SK-N-SH (cell line): Measurements from ENCODE around the gene KRTAP9-9.
"Not testable (repeated sequence)": the region's sequence is repeated elsewhere in the genome, so short reads cannot be mapped to it uniquely, and the experiment has no call there.

ENCODE experiments used
- JUND ChIP-seq: IDR thresholded peaks from 2 replicates; pipeline ENCODE4 v1.4.0; 2012
- NRF1 ChIP-seq: IDR thresholded peaks from 2 replicates; pipeline ENCODE4 v1.6.1; 2012; ENCODE audit warnings: low read depth, mild to moderate bottlenecking, low read length
- SIN3A ChIP-seq: IDR thresholded peaks from 2 replicates; pipeline ENCODE4 v1.6.1; 2012; ENCODE audit warnings: low read depth, mild to moderate bottlenecking, low read length, moderate library complexity, borderline replicate concordance

DNA sequence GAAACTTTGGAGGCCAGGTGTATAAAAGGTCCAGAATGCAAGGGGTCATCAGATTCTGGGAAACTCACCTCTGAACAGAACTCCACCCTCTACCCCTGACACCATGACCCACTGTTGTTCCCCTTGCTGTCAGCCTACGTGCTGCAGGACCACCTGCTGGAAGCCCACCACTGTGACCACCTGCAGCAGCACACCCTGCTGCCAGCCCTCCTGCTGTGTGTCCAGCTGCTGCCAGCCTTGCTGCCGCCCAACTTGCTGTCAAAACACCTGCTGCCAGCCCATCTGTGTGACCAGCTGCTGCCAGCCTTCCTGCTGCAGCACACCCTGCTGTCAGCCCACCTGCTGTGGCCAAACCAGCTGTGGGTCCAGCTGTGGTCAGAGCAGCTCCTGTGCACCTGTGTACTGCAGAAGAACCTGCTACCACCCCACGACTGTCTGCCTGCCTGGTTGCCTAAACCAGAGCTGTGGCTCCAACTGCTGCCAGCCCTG lies 17.2 kb upstream of the KRTAP9-9 start, which contains the start of gene KRTAP9-8:
- TF ChIP-seq NRF1, JUND, SIN3A: not testable (repeated sequence)
